Spinal cord (tissue), 10 donors: ENCODE measurements around the gene SEPTIN8. TPM values are rescaled to one million over a fixed set of nuclear protein-coding genes. Genes with fewer than 3 reads are reported as not detected.

Source experiments
- DNase-seq, 6 donors: peaks; one replicate each; pipeline versions ENCODE4 v3.0.0 to v3.0.0-alpha.2; 2013 to 2015; ENCODE audit warnings: low spot score in 6 of 6, low read depth in 4 of 6
- H3K27ac ChIP-seq: one replicate; pipeline ENCODE4 v1.5.1; 2013; ENCODE audit warnings: low read depth, low read length, control low read depth
- H3K27me3 ChIP-seq: one replicate; pipeline ENCODE4 v1.6.1; 2013; ENCODE audit warnings: low read length; ENCODE audit not compliant: control insufficient read depth, insufficient read depth
- H3K36me3 ChIP-seq: one replicate; pipeline ENCODE4 v1.6.1; 2013; ENCODE audit warnings: low read length; ENCODE audit not compliant: control insufficient read depth, insufficient read depth
- H3K4me1 ChIP-seq: one replicate; pipeline ENCODE4 v1.6.1; 2013; ENCODE audit warnings: low read length; ENCODE audit not compliant: control insufficient read depth, insufficient read depth
- H3K4me3 ChIP-seq: one replicate; pipeline ENCODE4 v1.5.1; 2013; ENCODE audit warnings: low read depth, low read length, control low read depth
- H3K9me3 ChIP-seq: one replicate; pipeline ENCODE4 v1.6.1; 2013; ENCODE audit warnings: low read length; ENCODE audit not compliant: control insufficient read depth, insufficient read depth
- WGBS: methylation state at CpG from one replicate; pipeline ENCODE4 v1.1.5; 2013; ENCODE audit warnings: missing lambda C conversion rate; ENCODE audit not compliant: insufficient coverage; 5-methylcytosine and 5-hydroxymethylcytosine counted together
- polyA plus RNA-seq, 2 donors: library from polyadenylated mRNA; unstranded; fragments of 120-200 nt; gene quantifications; one replicate each; pipeline ENCODE4 v1.2.1, GENCODE V29; 2013; ENCODE audit not compliant: insufficient read length in 2 of 2
- total RNA-seq, 2 donors: library from RNA; depleted of rRNA in 1 of 2; stranded (reverse); fragments of 120-200 nt in 1 of 2; fragments of >200 nt in 1 of 2; gene quantifications; one replicate each; pipeline versions ENCODE4 v1.2.3 to v1.2.4, GENCODE V29; 2013 to 2014
- donor health status: healthy.

The SEPTIN8 gene
- total and polyA plus RNA-seq, 4 donors: 67.9 to 149 (median 107) TPM

GRCh38 chr5:132733499-132734148 lies 43.4 kb downstream of the SEPTIN8 start:
- H3K27ac ChIP-seq: no peak overlapping the region
- 100% methylated on average over 1 of the region's 2 CpGs for WGBS
- H3K36me3 ChIP-seq: peaks cover 12% of the 10 kb centered on the region
- no peaks in the 10 kb centered on the region for H3K9me3 ChIP-seq
- no peak for DNase-seq
- H3K4me3 ChIP-seq: no peak overlapping the region
- H3K4me1 ChIP-seq: peaks cover 6% of the 10 kb centered on the region
- H3K27me3 ChIP-seq: no peaks in the 10 kb centered on the region

DNA sequence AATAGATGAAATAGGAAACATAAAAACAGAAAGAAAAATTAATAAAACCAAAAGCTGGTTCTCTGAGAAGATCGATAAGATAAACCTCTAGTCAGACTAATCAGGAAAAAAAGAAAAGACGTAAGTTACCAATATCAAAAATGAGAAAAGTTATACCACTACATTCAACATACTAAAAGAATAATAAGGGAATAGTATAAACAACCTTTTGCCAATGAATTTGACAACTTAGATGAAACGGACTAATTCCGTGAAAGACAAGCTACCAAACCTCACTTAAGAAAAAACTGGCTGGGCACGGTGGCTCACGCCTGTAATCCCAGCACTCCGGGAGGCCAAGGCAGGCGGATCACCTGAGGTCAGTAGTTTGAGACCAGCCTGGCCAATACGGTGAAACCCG lies 47.1 kb downstream of the SEPTIN8 start:
- peaks cover 12% of the 10 kb centered on the region for H3K36me3 ChIP-seq
- DNase-seq: no peak
- no peak overlapping the region for H3K4me3 ChIP-seq
- no peak overlapping the region for H3K27ac ChIP-seq
- no peaks in the 10 kb centered on the region for H3K27me3 ChIP-seq
- H3K4me1 ChIP-seq: peaks cover under 1% of the 10 kb centered on the region
- H3K9me3 ChIP-seq: no peaks in the 10 kb centered on the region
- WGBS: 92% methylated on average over 8 of the region's 10 CpGs

- WGBS: no CpG with 5 or more reads among the region's 2 CpGs
- no peak for DNase-seq
These were observed 51.3 kb downstream of the SEPTIN8 start for GRCh38 chr5:132725745-132726144.

DNA sequence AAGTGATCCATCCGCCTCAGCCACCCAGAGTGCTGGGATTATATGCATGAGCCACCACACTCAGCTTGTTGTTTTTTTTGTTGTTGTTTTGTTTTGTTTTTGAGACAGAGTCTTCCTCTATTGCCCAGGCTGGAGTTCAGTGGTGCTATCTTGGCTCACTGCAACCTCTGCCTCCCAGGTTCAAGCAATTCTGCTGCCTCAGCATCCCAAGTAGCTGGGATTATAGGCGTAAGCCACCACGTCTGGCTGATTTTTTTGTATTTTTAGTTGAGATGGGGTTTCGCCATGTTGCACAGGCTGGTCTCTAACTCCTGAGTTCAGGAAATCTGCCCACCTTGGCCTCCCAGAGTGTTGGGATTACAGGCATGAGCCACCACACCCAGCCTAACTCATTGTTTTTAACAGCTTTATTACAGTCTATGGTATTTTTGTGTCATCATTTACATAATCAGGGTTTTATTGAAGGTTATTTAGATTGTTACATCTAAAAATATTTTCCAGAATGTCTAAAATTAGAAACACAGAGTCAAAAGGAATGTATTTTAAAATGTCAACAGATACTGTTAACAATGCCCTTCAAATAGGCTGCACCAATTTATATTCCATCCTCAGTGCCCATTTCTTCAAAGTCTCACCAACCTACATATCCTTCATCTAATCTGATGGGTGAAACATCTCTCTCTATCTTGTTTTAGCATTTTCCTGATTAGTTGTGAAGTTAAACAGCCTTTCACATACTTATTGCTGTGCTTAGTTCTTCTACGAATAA lies 58.3 kb downstream of the SEPTIN8 start:
- H3K27ac ChIP-seq: no peak overlapping the region
- peaks cover 17% of the 10 kb centered on the region for H3K36me3 ChIP-seq
- no peak overlapping the region for H3K4me3 ChIP-seq
- WGBS: 100% methylated on average over 1 of the region's 5 CpGs
- no peaks in the 10 kb centered on the region for H3K4me1 ChIP-seq
- DNase-seq: no peak
- H3K27me3 ChIP-seq: no peaks in the 10 kb centered on the region
- H3K9me3 ChIP-seq: peaks cover 1% of the 10 kb centered on the region

More at GRCh38 chr5:132725745-132726144, 51.3 kb downstream of the SEPTIN8 start:
- peaks cover 8% of the 10 kb centered on the region for H3K36me3 ChIP-seq
- H3K27me3 ChIP-seq: no peaks in the 10 kb centered on the region
- no peaks in the 10 kb centered on the region for H3K4me1 ChIP-seq
- H3K9me3 ChIP-seq: peaks cover 1% of the 10 kb centered on the region
- no peak overlapping the region for H3K4me3 ChIP-seq
- no peak overlapping the region for H3K27ac ChIP-seq

- Histone ChIP-seq H3K27ac (no peak overlapping the region), H3K4me1 (no peaks in the 10 kb centered on the region), H3K4me3 (no peak overlapping the region), H3K9me3 (no peaks in the 10 kb centered on the region), H3K36me3 (peaks cover 18% of the 10 kb centered on the region), H3K27me3 (no peaks in the 10 kb centered on the region)
- 82% methylated on average over 7 of the region's 11 CpGs for WGBS
- DNase-seq: peak in 2 of 6 donors; percentile 4 to 16
These were observed 62.4 kb downstream of the SEPTIN8 start for GRCh38 chr5:132714456-132715307.

DNA sequence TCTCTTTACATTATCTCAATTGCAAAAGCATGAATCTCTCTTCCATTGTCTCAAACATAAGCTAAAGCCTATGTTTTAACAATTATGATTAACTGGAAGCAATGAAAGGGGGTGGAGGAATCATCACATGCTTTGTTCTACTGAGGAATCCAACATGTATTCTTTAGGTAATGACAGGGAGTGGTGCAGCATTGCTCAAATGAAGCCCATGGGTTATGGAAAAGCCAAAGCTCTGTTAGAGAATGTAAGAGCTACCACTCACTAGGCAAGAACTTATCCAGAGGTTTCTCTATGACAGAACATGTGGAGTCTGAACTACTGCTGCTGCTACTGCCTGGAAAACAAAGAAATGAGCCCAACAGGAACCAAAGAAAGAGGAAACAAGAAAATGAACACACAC lies 68.4 kb downstream of the SEPTIN8 start:
- peaks cover 4% of the 10 kb centered on the region for H3K36me3 ChIP-seq
- DNase-seq: no peak
- no peaks in the 10 kb centered on the region for H3K27me3 ChIP-seq
- H3K4me3 ChIP-seq: no peak overlapping the region
- no peaks in the 10 kb centered on the region for H3K4me1 ChIP-seq
- H3K27ac ChIP-seq: no peak overlapping the region
- H3K9me3 ChIP-seq: no peaks in the 10 kb centered on the region

GRCh38 chr5:132704875-132705274 lies 72.2 kb downstream of the SEPTIN8 start:
- WGBS: no CpG with 5 or more reads among the region's 1 CpG
- H3K4me1 ChIP-seq: no peaks in the 10 kb centered on the region
- H3K4me3 ChIP-seq: no peak overlapping the region
- peaks cover 13% of the 10 kb centered on the region for H3K36me3 ChIP-seq
- no peaks in the 10 kb centered on the region for H3K27me3 ChIP-seq
- no peak for DNase-seq
- H3K27ac ChIP-seq: no peak overlapping the region
- H3K9me3 ChIP-seq: no peaks in the 10 kb centered on the region

Other genes starting within 250 kb of the SEPTIN8 start
- gene IL5, start 233.7 kb downstream of the SEPTIN8 start, total RNA-seq: under 1 TPM in 1 of 2 donors, not detected in 1; 0.50 TPM
- under 1 TPM in 1 of 2 donors, not detected in 1; 0.86 TPM for gene IL5, start 233.7 kb downstream of the SEPTIN8 start, polyA plus RNA-seq
- gene RAD50, start 220.3 kb downstream of the SEPTIN8 start, total RNA-seq: 10 to 100 TPM; 27.7 to 40.5 TPM
- gene RAD50, start 220.3 kb downstream of the SEPTIN8 start, polyA plus RNA-seq: 10 to 100 TPM; 22.0 to 31.9 TPM
- gene IL13, start 119.1 kb downstream of the SEPTIN8 start, total RNA-seq: not detected
- gene IL13, start 119.1 kb downstream of the SEPTIN8 start, polyA plus RNA-seq: under 1 TPM in 1 of 2 donors, not detected in 1; 0.18 TPM
- gene IL4, start 103.2 kb downstream of the SEPTIN8 start, total RNA-seq: not detected
- gene IL4, start 103.2 kb downstream of the SEPTIN8 start, polyA plus RNA-seq: under 1 TPM in 1 of 2 donors, not detected in 1; 0.43 TPM
- gene KIF3A, start 39.7 kb downstream of the SEPTIN8 start, total RNA-seq: 10 to 100 TPM; 42.3 to 97.6 TPM
- 10 to 100 TPM; 84.6 to 88.6 TPM for gene KIF3A, start 39.7 kb downstream of the SEPTIN8 start, polyA plus RNA-seq
- gene CCNI2, start 29.8 kb downstream of the SEPTIN8 start, total RNA-seq: 1 to 10 TPM in 1 of 2 donors, under 1 TPM in 1; 0.69 to 1.3 TPM
- gene CCNI2, start 29.8 kb downstream of the SEPTIN8 start, polyA plus RNA-seq: 10 to 100 TPM; 18.5 to 24.0 TPM
- gene SOWAHA, start 36.1 kb upstream of the SEPTIN8 start, total RNA-seq: 1 to 10 TPM; 1.2 to 4.1 TPM
- 1 to 10 TPM; 4.8 to 5.8 TPM for gene SOWAHA, start 36.1 kb upstream of the SEPTIN8 start, polyA plus RNA-seq
- 1 to 10 TPM; 4.5 to 6.3 TPM for gene SHROOM1, start 53.4 kb upstream of the SEPTIN8 start, total RNA-seq
- 10 to 100 TPM; 11.6 to 17.6 TPM for gene SHROOM1, start 53.4 kb upstream of the SEPTIN8 start, polyA plus RNA-seq
- gene GDF9, start 89.2 kb upstream of the SEPTIN8 start, total RNA-seq: under 1 TPM; 0.69 to 0.83 TPM
- 1 to 10 TPM; 1.2 to 2.0 TPM for gene GDF9, start 89.2 kb upstream of the SEPTIN8 start, polyA plus RNA-seq
- gene UQCRQ, start 89.4 kb upstream of the SEPTIN8 start, total RNA-seq: 100 to 1,000 TPM; 104 to 407 TPM
- 100 to 1,000 TPM; 248 to 271 TPM for gene UQCRQ, start 89.4 kb upstream of the SEPTIN8 start, polyA plus RNA-seq
- gene LEAP2, start 96.4 kb upstream of the SEPTIN8 start, total RNA-seq: 1 to 10 TPM in 1 of 2 donors, under 1 TPM in 1; 0.79 to 1.8 TPM
- 1 to 10 TPM; 3.2 to 3.5 TPM for gene LEAP2, start 96.4 kb upstream of the SEPTIN8 start, polyA plus RNA-seq
- 10 to 100 TPM; 59.8 to 74.7 TPM for gene AFF4, start 186.4 kb upstream of the SEPTIN8 start, total RNA-seq
- gene AFF4, start 186.4 kb upstream of the SEPTIN8 start, polyA plus RNA-seq: 10 to 100 TPM; 37.0 to 54.6 TPM
- gene ZCCHC10, start 249.3 kb upstream of the SEPTIN8 start, total RNA-seq: 10 to 100 TPM; 16.9 to 18.4 TPM
- 10 to 100 TPM; 22.7 to 25.4 TPM for gene ZCCHC10, start 249.3 kb upstream of the SEPTIN8 start, polyA plus RNA-seq